ENCODE data around the gene ELK4. TPM values are rescaled to one million over a fixed set of nuclear protein-coding genes. Genes with fewer than 3 reads are reported as not detected.

Gene ELK4
- total RNA-seq, 2 donors from 2014 or later = 20.2 to 34.4 TPM

DNA sequence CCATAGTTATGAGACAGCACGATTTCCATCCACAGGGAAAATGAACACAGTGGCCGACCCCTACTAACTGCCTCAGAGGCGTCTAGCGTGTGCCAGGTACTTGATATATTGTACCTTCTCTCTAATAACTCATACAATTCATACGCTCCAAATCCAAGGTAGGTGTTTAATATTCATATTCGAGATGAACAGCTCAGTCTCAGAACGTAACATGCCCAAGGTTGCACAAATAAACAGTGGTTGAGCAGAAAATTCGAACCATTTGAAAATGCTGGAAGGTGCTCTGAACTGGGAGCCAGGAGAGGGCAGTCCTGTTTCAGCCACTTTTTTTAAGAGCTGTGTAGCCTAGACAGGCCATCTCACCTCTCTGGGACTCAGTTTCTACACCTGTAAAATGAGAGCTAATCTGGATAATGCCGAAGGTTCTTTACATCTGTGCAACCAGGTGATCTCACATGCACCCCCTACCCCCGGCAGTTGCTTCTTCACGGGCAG, 40.6 kb upstream of the ELK4 start:
- DNase-seq (ENCODE audit: low spot score) = no peak
- Histone ChIP-seq H3K4me1 (ENCODE audit: control insufficient read depth in 1 of 2, low read depth in 2 of 2) (peaks cover 5 to 72% of the 10 kb centered on the region in 2 donors), H3K4me3 (no peak overlapping the region), H3K27me3 (replicated peaks; ENCODE audit: insufficient read depth) (no peaks in the 10 kb centered on the region), H3K9me3 (no peaks in the 10 kb centered on the region), H3K36me3 (no peaks in the 10 kb centered on the region), H3K27ac (peak overlapping the region; percentile 66 to 72)
- TF ChIP-seq, protein P1, sequence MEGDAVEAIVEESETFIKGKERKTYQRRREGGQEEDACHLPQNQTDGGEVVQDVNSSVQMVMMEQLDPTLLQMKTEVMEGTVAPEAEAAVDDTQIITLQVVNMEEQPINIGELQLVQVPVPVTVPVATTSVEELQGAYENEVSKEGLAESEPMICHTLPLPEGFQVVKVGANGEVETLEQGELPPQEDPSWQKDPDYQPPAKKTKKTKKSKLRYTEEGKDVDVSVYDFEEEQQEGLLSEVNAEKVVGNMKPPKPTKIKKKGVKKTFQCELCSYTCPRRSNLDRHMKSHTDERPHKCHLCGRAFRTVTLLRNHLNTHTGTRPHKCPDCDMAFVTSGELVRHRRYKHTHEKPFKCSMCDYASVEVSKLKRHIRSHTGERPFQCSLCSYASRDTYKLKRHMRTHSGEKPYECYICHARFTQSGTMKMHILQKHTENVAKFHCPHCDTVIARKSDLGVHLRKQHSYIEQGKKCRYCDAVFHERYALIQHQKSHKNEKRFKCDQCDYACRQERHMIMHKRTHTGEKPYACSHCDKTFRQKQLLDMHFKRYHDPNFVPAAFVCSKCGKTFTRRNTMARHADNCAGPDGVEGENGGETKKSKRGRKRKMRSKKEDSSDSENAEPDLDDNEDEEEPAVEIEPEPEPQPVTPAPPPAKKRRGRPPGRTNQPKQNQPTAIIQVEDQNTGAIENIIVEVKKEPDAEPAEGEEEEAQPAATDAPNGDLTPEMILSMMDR (IDR thresholded peaks at IDR 0.05) = no peak
- no peak for ATAC-seq (ENCODE audit: insufficient number of reproducible peaks, low FRiP score, low read depth)

DNA sequence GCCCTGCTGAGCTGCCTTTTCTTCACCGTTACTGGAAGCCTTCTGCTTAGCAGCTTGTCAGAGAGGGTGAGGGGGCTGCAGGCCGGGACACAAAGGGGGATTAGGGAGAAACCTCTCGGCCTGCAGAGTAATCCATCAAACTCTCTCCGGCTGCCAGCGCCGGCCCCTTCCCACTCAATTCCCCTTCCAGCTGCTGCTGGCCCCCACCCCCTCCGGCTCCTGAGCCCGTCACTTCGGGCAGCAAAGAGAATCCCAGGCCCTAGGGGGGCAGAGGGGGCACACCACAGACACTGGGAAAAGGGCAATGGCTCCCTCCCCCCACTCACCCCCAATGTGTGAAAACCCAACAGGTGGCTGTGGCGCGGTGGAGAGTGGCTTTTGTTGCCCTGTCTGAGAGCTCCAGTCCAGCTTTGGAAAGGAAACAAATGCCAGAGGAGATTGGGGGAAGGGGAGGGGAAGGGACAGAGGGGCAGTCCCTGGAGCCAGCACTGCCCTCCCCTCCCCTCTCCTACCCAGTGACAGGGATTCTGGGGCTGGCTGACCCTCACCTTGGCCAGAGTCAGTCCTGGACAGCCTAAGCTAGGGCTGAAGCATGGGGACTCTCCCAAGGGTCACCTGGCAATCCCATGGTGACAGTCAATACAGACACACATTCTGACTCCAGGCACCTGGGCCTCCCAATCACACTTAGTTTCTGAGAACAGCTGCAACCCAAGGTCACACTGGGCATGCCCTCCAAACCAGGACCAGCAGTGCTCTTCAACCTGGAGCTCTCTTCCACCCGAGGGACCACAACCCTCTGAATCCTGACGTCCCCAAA, 39.0 kb upstream of the ELK4 start:
- H3K4me3 ChIP-seq = no peak overlapping the region
- no peak overlapping the region for H3K27ac ChIP-seq
- H3K27me3 ChIP-seq (replicated peaks; ENCODE audit: insufficient read depth) = no peaks in the 10 kb centered on the region
- TF ChIP-seq, protein P1 (IDR thresholded peaks at IDR 0.05) = no peak
- no peaks in the 10 kb centered on the region for H3K36me3 ChIP-seq
- peaks cover 0 to 57% of the 10 kb centered on the region in 2 donors for H3K4me1 ChIP-seq (ENCODE audit: control insufficient read depth in 1 of 2, low read depth in 2 of 2)
- ATAC-seq (ENCODE audit: insufficient number of reproducible peaks, low FRiP score, low read depth) = no peak
- DNase-seq (ENCODE audit: low spot score) = no peak
- H3K9me3 ChIP-seq = no peaks in the 10 kb centered on the region

DNA sequence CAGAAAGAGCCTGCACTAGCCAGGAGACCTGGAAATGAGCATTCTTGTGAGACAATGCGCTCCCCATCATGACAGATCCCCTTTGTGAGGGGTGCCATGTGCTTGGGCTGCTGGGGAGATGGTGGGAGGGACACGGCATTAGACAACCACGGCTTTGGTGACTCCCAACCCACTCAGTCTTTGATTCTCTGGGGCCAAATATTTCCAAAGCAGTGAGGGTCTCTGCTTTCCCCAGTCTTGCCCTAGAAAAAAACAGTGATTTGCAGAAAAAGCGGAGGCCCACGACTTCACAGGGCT, 38.3 kb upstream of the ELK4 start:
- TF ChIP-seq, protein P1 (IDR thresholded peaks at IDR 0.05) = no peak
- H3K9me3 ChIP-seq = no peaks in the 10 kb centered on the region
- ATAC-seq (ENCODE audit: insufficient number of reproducible peaks, low FRiP score, low read depth) = no peak

DNA sequence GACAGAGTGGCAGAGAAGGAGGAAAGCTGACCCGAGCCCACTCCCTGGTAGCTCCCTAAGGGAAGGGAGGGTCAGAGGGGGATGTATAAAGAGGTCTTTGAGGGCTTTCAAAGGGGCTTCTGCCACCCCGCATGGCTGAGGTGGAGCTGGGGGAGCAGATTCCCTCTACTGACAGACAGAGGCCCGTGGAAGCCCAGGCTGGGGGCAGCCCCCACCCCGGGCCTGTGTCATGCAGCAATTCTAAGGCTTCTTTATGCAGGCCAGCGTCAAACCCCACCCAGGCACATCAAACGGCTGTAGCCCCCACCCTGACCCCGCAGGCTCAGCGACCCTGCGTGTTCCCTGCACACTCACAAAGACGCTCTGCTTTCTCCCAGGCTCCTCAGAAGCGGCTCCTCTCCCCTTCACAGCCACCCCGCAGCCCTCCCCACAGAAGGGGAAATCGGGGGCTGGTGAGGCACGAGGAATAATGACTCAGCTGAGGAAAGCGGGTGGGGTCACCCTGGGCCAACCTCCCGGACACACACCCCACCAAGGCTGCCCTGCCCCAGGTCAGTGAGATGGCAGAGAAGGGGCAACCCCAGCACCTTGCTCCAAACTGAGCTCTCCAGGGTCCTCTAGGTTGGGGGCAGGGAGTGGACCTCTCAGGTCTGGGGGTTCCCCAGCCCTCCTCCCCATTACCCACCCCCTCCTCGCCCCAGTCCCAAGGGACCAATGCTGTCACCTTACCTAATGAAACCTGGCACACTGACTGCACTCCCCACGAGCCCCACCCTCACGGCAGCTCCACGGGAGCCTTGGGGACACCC, 37.7 kb upstream of the ELK4 start:
- no peaks in the 10 kb centered on the region for H3K27me3 ChIP-seq (replicated peaks; ENCODE audit: insufficient read depth)
- no peak overlapping the region for H3K4me3 ChIP-seq
- no peak for DNase-seq (ENCODE audit: low spot score)
- ATAC-seq (ENCODE audit: insufficient number of reproducible peaks, low FRiP score, low read depth) = no peak
- no peak overlapping the region for H3K27ac ChIP-seq
- no peaks in the 10 kb centered on the region for H3K9me3 ChIP-seq
- TF ChIP-seq, protein P1 (IDR thresholded peaks at IDR 0.05) = no peak
- no peaks in the 10 kb centered on the region for H3K36me3 ChIP-seq
- peaks cover 5 to 67% of the 10 kb centered on the region in 2 donors for H3K4me1 ChIP-seq (ENCODE audit: control insufficient read depth in 1 of 2, low read depth in 2 of 2)

More for the DNA sequence above, 38.3 kb upstream of the ELK4 start:
- no peak overlapping the region for H3K4me3 ChIP-seq
- H3K36me3 ChIP-seq = no peaks in the 10 kb centered on the region
- no peaks in the 10 kb centered on the region for H3K27me3 ChIP-seq (replicated peaks; ENCODE audit: insufficient read depth)
- DNase-seq (ENCODE audit: low spot score) = no peak
- no peak overlapping the region for H3K27ac ChIP-seq
- H3K4me1 ChIP-seq (ENCODE audit: control insufficient read depth in 1 of 2, low read depth in 2 of 2) = peaks cover 1 to 62% of the 10 kb centered on the region in 2 donors

DNA sequence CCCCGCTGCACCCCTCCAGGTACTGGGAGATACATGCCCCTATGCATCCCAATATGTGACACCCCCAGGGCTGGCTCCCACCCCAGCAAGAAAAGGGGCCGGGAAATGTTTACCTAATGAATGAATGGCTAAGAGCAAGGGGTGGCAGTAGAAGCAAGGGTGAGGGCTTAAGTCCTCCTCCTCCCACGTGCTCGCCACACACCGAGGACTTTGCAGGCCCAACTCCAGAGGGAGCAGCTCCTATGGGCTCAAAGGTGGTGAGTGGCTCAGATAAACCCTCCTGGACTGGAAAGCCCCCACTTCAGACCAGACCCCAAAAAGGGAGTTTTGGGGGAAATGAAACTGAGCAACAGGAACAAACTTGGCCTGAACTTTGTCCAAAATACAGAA, 37.1 kb upstream of the ELK4 start:
- ATAC-seq (ENCODE audit: insufficient number of reproducible peaks, low FRiP score, low read depth) (no peak), DNase-seq (ENCODE audit: low spot score) (no peak)
- Histone ChIP-seq H3K27ac (no peak overlapping the region), H3K9me3 (no peaks in the 10 kb centered on the region), H3K27me3 (replicated peaks; ENCODE audit: insufficient read depth) (no peaks in the 10 kb centered on the region), H3K36me3 (no peaks in the 10 kb centered on the region), H3K4me1 (ENCODE audit: control insufficient read depth in 1 of 2, low read depth in 2 of 2) (peaks cover 5 to 67% of the 10 kb centered on the region in 2 donors), H3K4me3 (no peak overlapping the region)
- TF ChIP-seq, protein P1 (IDR thresholded peaks at IDR 0.05) = no peak
